Tibial nerve (tissue), 4 donors: ENCODE data around the gene GALR3. TPM values are rescaled to one million over a fixed set of nuclear protein-coding genes. Genes with fewer than 3 reads are reported as not detected.
A peak's percentile ranks its signal among the peaks of the same experiment; 100 is the strongest.
"Not testable (repeated sequence)": the region's sequence is repeated elsewhere in the genome, so short reads cannot be mapped to it uniquely, and the experiment has no call there.

Experiments
- DNase-seq, 2 donors: peaks; one replicate each; pipeline ENCODE4 v3.0.0-alpha.2; 2019; ENCODE audit warnings: low spot score in 2 of 2
- H3K27ac ChIP-seq, 4 donors: fragments of 200-600 bp; sonication (generic) in 3 of 4; one replicate each; pipeline ENCODE4 v1.5.1; 2017 to 2019; ENCODE audit warnings: mild to moderate bottlenecking in 1 of 4
- H3K27me3 ChIP-seq, 2 donors: fragments of 200-600 bp; sonication (generic) in 1 of 2; one replicate each; pipeline versions ENCODE4 v1.5.1 to v1.6.0; 2017 to 2019
- H3K36me3 ChIP-seq, 3 donors: fragments of 200-600 bp; sonication (generic); one replicate each; pipeline ENCODE4 v1.5.1; 2018 to 2019
- H3K4me1 ChIP-seq, 4 donors: fragments of 200-600 bp; sonication (generic) in 3 of 4; one replicate each; pipeline ENCODE4 v1.5.1; 2017 to 2019
- H3K4me3 ChIP-seq, 4 donors: fragments of 200-600 bp; sonication (generic) in 3 of 4; one replicate each; pipeline ENCODE4 v1.5.1; 2017 to 2019; ENCODE audit warnings: mild to moderate bottlenecking in 1 of 4, moderate library complexity in 1 of 4
- H3K9me3 ChIP-seq, 4 donors: fragments of 200-600 bp; sonication (generic) in 3 of 4; one replicate each; pipeline ENCODE4 v1.5.1; 2017 to 2019
- EP300 ChIP-seq, 2 donors: sonication (generic); formaldehyde crosslinking; IDR thresholded peaks; one replicate each; pipeline ENCODE4 v1.6.1; 2017; ENCODE audit warnings: antibody characterized with exemption in 2 of 2, mild to moderate bottlenecking in 1 of 2
- POLR2A ChIP-seq, 2 donors: fragments of 450-650 bp; IDR thresholded peaks; one replicate each; pipeline ENCODE4 v1.6.1; 2017; ENCODE audit warnings: antibody characterized with exemption in 2 of 2, mild to moderate bottlenecking in 2 of 2, moderate library complexity in 2 of 2
- WGBS, 2 donors: methylation state at CpG; one replicate each; pipeline ENCODE4 v1.1.5; 2018; 5-methylcytosine and 5-hydroxymethylcytosine counted together
- total RNA-seq, 4 donors: library from RNA; depleted of rRNA; stranded (reverse); fragments of >200 nt; gene quantifications; one replicate each; pipeline ENCODE4 v1.1.0, GENCODE V29; 2016
- TF ChIP-seq, protein P1 (sequence below), 5 experiments: fragments of 200-600 bp in 3 of 5; fragments of 450-650 bp in 2 of 5; sonication (generic) in 3 of 5; IDR thresholded peaks; one replicate each; pipeline ENCODE4 v1.5.1; 2016 to 2019; ENCODE audit warnings: antibody characterized with exemption in 5 of 5, mild to moderate bottlenecking in 3 of 5, moderate library complexity in 2 of 5

The GALR3 gene
- total RNA-seq, 4 donors from 2014 or later, result not detected

DNA sequence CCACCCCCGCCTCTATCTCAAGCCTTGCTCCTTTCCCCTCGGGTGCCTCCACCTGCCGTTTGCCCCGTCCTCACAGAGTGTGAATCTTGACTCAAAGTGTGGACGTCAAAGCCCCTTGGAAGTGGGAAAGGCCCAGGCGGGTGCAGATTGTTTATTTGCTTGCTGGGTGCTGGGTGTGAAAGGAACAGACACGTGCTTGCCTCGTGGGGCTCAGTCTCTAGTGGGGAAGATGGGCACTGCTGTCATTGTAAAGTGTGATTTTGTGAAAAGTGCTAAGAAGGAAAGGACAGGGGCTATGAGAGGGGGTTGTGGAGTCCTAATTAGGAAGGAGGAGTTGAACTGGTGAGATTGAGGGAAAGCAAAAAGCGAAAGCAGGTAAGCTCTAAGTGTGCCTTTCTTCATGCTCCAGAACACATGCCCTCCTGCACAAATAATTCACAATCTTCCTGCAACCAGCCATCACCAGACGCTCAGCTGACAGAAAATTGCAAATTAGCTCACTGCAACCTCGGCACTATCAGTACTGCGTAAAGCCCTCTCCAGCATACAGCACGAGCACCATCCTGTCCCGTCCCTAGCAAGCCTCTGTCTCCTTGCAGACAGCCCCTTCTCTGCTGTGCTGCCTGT lies 25.2 kb upstream of the GALR3 start:
- no peak for DNase-seq
- Histone ChIP-seq H3K27ac (no peak overlapping the region), H3K9me3 (no peaks in the 10 kb centered on the region), H3K36me3 (no peaks in the 10 kb centered on the region), H3K27me3 (no peaks in the 10 kb centered on the region), H3K4me3 (no peak overlapping the region), H3K4me1 (peaks cover 0 to 12% (median 11%) of the 10 kb centered on the region in 4 donors)
- TF ChIP-seq POLR2A (IDR thresholded peaks at IDR 0.05), result no peak
- TF ChIP-seq EP300 (IDR thresholded peaks at IDR 0.05), result no peak
- TF ChIP-seq, protein P1, sequence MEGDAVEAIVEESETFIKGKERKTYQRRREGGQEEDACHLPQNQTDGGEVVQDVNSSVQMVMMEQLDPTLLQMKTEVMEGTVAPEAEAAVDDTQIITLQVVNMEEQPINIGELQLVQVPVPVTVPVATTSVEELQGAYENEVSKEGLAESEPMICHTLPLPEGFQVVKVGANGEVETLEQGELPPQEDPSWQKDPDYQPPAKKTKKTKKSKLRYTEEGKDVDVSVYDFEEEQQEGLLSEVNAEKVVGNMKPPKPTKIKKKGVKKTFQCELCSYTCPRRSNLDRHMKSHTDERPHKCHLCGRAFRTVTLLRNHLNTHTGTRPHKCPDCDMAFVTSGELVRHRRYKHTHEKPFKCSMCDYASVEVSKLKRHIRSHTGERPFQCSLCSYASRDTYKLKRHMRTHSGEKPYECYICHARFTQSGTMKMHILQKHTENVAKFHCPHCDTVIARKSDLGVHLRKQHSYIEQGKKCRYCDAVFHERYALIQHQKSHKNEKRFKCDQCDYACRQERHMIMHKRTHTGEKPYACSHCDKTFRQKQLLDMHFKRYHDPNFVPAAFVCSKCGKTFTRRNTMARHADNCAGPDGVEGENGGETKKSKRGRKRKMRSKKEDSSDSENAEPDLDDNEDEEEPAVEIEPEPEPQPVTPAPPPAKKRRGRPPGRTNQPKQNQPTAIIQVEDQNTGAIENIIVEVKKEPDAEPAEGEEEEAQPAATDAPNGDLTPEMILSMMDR (IDR thresholded peaks at IDR 0.05), result no peak
- WGBS, 2 donors, result 47 to 50% methylated on average over 14 of the region's 14 CpGs

DNA sequence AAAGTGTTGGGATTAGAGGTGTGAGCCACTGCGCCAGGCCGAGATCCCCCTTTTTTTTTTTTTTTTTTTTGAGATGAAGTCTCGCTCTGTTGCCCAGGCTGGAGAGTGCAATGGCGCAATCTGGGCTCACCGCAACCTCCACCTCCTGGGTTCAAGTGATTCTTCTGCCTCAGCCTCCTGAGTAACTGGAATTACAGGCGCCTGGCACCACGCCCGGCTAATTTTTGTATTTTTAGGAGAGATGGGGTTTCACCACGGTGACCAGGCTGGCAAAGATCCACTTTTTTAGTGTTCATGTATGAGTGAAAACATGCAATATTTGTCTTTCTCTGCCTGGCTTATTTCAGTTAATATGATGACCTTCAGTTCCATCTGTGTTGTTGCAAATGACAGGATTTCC lies 23.2 kb upstream of the GALR3 start:
- H3K27me3 ChIP-seq, H3K4me3 ChIP-seq, H3K9me3 ChIP-seq, H3K27ac ChIP-seq, DNase-seq, H3K36me3 ChIP-seq: not testable (repeated sequence)
- peaks cover 0 to 28% (median 22%) of the 10 kb centered on the region in 4 donors for H3K4me1 ChIP-seq
- 77 to 80% methylated on average over 9 of the region's 9 CpGs for WGBS, 2 donors

DNA sequence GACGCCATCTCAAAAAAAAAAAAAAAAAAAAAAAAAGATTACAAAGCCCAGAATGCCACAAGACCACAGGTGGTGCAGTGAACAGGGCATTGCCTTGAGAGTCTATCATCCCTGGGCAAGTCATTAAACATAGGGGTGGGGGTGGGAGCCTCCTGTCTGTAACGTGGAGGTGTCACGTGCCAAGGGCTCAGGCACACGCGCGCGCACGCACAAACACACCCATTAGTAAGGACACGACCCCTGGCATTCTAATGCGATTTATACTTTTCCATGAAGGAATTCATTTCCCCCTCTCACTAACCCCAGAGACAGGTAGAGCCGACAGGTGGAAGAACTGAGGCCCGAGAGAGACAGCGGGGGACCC lies 21.3 kb upstream of the GALR3 start:
- TF ChIP-seq POLR2A (IDR thresholded peaks at IDR 0.05) (no peak), EP300 (IDR thresholded peaks at IDR 0.05) (no peak)
- TF ChIP-seq, protein P1 (IDR thresholded peaks at IDR 0.05), result no peak
- H3K27ac ChIP-seq, result peak overlapping the region in 1 of 4 donors; percentile 71
- H3K36me3 ChIP-seq, result no peaks in the 10 kb centered on the region
- H3K27me3 ChIP-seq, result no peaks in the 10 kb centered on the region
- peaks cover 0 to 43% (median 30%) of the 10 kb centered on the region in 4 donors for H3K4me1 ChIP-seq
- peak overlapping the region; percentile 47 to 89 (median 60) for H3K4me3 ChIP-seq
- DNase-seq, result no peak
- no peaks in the 10 kb centered on the region for H3K9me3 ChIP-seq
- WGBS, 2 donors, result 7% methylated on average over 13 of the region's 13 CpGs

DNA sequence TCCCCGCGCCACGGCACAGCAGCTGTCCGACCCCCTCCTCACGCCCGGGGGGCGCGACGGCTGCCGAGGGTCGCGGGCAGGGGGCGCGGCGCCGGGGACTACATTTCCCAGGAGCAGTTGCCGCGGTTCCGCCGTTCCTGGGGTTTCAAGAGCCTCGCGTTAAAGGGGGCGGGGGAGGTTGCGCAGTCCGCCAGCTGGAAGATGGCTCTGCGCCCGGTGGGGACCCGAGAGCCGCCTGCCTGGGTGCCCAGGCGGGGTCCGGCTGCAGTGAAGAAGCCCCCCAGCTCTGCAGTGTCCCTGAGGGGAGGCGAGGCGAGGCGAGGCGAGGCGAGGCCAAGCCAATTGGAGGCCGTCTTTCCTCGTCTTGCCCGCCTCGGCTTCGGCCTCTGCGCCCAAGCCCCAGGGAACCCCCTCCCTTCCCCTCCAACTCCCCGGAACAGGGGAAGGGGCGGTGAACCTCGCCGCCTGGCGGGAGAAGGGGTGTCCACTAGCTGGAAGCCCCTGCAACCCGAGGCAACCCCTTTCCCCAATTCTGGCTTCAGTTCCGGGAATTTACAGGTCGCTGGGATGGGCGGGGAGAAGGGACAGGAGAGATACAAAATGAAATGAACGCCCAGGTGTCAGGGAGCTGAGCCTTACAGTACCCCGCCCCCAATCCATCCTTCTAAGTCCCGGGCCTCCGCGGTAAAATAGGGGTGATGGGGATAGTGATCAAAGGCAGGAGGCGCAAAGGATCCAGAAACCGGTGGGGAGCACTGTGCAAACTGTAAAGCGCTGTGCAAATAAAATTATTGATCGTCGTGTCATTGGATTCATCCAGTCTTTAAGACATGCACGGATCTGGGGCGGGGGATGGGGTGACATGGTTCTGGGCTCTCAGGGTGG lies 20.6 kb upstream of the GALR3 start:
- Histone ChIP-seq H3K27me3 (no peaks in the 10 kb centered on the region), H3K9me3 (no peaks in the 10 kb centered on the region), H3K4me3 (peak overlapping the region; percentile 47 to 89 (median 60)), H3K27ac (peak overlapping the region in 3 of 4 donors; percentile 17 to 71 (median 51)), H3K4me1 (peaks cover 0 to 49% (median 31%) of the 10 kb centered on the region in 4 donors), H3K36me3 (no peaks in the 10 kb centered on the region)
- TF ChIP-seq, protein P1 (IDR thresholded peaks at IDR 0.05), result no peak
- TF ChIP-seq EP300 (IDR thresholded peaks at IDR 0.05), result peak in 1 of 2 donors; percentile 48
- TF ChIP-seq POLR2A (IDR thresholded peaks at IDR 0.05), result peak; percentile 28
- 2% methylated on average over 29 to 40 of the region's 63 CpGs for WGBS, 2 donors
- DNase-seq, result peak in 1 of 2 donors; percentile 41

DNA sequence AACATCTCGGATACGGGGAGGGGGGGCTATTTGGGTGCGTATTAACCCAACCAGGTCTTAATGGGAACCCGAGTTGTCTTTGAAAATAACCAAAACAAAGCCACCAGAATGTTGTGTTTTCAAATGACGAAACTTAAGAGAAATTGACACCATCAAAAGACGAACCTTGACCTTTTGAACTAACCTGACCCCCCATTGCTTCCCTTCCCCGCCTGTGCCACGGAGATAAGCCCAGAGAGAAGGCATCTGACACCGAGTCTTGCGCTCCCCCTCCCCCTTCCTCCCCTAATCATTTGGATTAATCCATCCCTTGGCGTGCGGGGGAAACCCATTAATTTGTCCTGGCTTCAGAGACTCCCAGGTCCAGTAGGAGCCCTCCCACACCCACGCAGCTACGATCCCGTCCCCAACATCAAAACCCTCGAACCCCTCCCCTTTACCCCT lies 20.0 kb upstream of the GALR3 start:
- Histone ChIP-seq H3K4me1 (peaks cover 0 to 52% (median 32%) of the 10 kb centered on the region in 4 donors), H3K36me3 (no peaks in the 10 kb centered on the region), H3K27me3 (no peaks in the 10 kb centered on the region), H3K4me3 (peak overlapping the region in 3 of 4 donors; percentile 48 to 89 (median 73)), H3K27ac (peak overlapping the region in 2 of 4 donors; percentile 51 to 90), H3K9me3 (no peaks in the 10 kb centered on the region)
- 22 to 29% methylated on average over 16 of the region's 16 CpGs for WGBS, 2 donors
- TF ChIP-seq, protein P1 (IDR thresholded peaks at IDR 0.05), result no peak
- TF ChIP-seq EP300 (IDR thresholded peaks at IDR 0.05), result no peak
- DNase-seq, result no peak
